Muscle layer of colon (tissue), 2 donors: ENCODE data around the gene CHD2.
"Not testable (repeated sequence)": the region's sequence is repeated elsewhere in the genome, so short reads cannot be mapped to it uniquely, and the experiment has no call there.

Experiments
- H3K27ac ChIP-seq: one replicate; pipeline ENCODE4 v1.7.0; 2013; ENCODE audit warnings: low read depth, mild to moderate bottlenecking, low read length, moderate library complexity
- H3K27me3 ChIP-seq, 2 donors: one replicate each; pipeline ENCODE4 v1.7.0; 2013; ENCODE audit warnings: low read length in 2 of 2, mild to moderate bottlenecking in 2 of 2; ENCODE audit not compliant: insufficient read depth in 2 of 2, control insufficient read depth in 1 of 2
- H3K36me3 ChIP-seq: one replicate; pipeline ENCODE4 v1.7.0; 2013; ENCODE audit warnings: mild to moderate bottlenecking, low read length; ENCODE audit not compliant: insufficient read depth
- H3K4me1 ChIP-seq: one replicate; pipeline ENCODE4 v1.7.0; 2013; ENCODE audit warnings: mild to moderate bottlenecking, low read length; ENCODE audit not compliant: insufficient read depth
- H3K4me3 ChIP-seq, 2 donors: one replicate each; pipeline ENCODE4 v1.7.0; 2013; ENCODE audit warnings: low read length in 2 of 2, low read depth in 1 of 2, mild to moderate bottlenecking in 1 of 2, moderate library complexity in 1 of 2
- H3K9ac ChIP-seq: one replicate; pipeline ENCODE4 v1.7.0; 2013; ENCODE audit warnings: low read length
- H3K9me3 ChIP-seq: one replicate; pipeline ENCODE4 v1.7.0; 2013; ENCODE audit warnings: mild to moderate bottlenecking, low read length
- donor health status: abdominal sarcoma.
- donor health status: Adenocarcinoma of cecum.

CHD2 gene

DNA sequence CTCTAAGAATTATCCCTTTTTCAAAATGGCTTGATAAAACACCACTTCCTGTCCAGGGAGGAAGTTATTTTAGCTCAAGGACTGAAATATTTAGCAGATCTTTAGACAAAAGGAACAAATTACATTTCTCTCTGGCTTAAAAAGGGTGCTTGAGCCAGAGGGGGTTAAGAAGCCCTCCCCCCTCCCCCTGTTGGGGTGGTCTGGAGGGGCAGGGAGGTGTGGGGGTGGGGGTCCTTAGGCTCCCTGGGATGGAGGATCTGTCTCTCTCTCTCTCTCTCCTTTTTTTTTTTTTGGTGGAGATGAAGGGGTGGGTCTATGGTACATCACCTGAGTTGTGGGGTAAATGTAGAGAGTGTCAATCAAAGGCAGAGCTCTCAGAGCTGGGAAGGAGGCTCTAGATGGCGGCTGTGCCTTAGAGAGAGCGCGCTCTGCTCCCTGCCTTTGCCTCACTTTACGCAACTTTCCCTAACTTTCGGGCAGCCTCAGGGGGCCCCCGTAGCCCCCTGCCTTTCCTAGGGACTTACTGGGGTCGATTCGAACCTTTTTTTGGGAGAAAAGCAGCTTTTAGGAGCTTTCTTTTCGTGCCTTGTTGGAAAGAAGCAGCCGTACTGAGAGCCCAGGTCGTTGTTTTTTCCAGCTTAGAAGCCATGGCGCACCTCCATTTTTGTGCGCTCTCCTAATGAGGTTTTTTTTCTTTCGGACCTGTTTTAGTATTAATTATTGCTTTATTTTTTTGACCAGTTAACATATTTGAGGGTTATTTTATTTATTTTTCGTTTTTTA is at the start of gene CHD2:
Gene CHD2, plus strand, starts transcription at position 377 of the 783 bp plus-strand sequence. CDS start 914 bp downstream, outside the sequence.
- H3K9me3 ChIP-seq: no peaks in the 10 kb centered on the region
- H3K27me3 ChIP-seq: no peaks in the 10 kb centered on the region
- peaks cover 14% of the 10 kb centered on the region for H3K36me3 ChIP-seq
- peaks cover 21% of the 10 kb centered on the region for H3K4me1 ChIP-seq
- H3K27ac ChIP-seq: peak within 1 kb of the TSS; percentile 82
- H3K9ac ChIP-seq: peak within 1 kb of the TSS; percentile 94
- peak within 1 kb of the TSS; percentile 54 to 89 for H3K4me3 ChIP-seq

DNA sequence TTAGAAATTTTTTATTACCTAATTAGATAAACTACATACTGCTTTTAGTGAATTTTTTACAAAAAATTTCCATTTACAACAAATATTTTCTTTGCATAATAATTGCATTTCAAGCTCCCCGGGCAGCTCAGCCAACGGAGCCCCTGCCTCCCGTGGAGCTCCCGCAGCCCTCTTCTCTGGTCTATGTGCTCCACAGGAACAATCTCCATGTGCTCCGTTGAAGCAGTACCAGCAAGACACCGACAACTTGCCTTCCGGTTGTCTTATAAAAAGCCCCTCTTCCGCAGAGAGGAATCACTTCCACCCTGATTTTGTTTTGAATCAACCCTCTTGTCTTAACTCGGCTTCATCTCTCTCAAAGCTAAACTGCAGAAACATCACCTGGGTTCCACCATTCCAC is 46.9 kb upstream of the CHD2 start:
- Histone ChIP-seq H3K27me3 (no peaks in the 10 kb centered on the region), H3K4me3 (no peak overlapping the region), H3K27ac (no peak overlapping the region)

DNA sequence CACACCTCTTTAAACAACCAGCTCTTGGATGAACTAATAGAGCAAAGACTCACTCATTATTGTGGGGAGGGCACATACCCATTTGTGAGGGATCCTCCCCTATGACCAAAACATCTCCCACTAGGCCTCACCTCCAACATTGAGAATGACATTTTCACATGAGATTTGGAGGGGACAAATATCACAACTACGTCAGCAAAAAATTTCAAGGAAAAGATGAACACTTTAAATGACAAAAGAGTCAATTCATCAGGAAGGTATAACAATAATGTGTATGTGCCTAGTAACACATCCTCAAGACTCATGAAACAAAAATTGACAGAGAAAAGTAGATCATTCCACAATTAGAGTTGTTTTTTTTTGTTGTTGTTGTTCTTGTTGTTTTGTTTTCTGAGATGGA is 38.4 kb upstream of the CHD2 start:
- no peak overlapping the region for H3K27ac ChIP-seq
- H3K4me1 ChIP-seq: no peaks in the 10 kb centered on the region
- no peak overlapping the region for H3K4me3 ChIP-seq
- no peaks in the 10 kb centered on the region for H3K9me3 ChIP-seq
- H3K27me3 ChIP-seq: no peaks in the 10 kb centered on the region
- no peaks in the 10 kb centered on the region for H3K36me3 ChIP-seq
- H3K9ac ChIP-seq: no peak overlapping the region

More for the DNA sequence above, 46.9 kb upstream of the CHD2 start:
- Histone ChIP-seq H3K36me3 (no peaks in the 10 kb centered on the region), H3K9me3 (no peaks in the 10 kb centered on the region), H3K9ac (no peak overlapping the region), H3K4me1 (no peaks in the 10 kb centered on the region)

DNA sequence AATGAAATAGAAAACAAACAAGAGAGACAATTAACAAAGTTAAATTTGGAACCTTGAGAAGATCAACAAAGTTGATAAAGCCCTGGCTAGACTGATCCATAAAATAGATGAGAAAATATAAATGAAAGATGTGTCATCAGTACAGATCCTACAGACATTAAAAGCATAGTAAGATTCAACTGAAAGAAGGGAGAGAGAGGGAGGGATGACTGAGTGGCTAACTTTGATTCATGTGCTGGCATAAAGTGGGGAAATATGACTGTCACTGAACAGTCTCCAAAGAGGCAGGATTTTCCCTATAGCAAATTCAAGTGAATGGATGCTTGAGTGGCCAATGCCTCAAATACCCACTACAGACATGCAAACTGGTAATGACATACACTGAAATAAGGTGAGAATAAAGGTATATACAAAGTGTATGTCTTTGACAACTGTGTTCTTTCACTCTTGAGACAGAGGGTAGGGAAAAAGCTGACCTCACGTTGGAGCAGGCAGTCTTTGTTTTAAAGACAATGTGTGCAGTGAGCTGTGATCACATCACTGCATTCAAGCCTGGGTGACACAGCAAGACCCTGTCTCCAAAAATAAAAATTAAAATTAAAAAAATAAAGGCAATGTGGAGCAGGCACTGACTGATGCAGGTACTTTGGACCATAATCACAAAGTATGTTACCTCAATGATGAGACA is 35.9 kb upstream of the CHD2 start:
- H3K9ac ChIP-seq: no peak overlapping the region
- no peaks in the 10 kb centered on the region for H3K27me3 ChIP-seq
- peaks cover 2% of the 10 kb centered on the region for H3K4me1 ChIP-seq
- H3K36me3 ChIP-seq: no peaks in the 10 kb centered on the region
- H3K27ac ChIP-seq: no peak overlapping the region
- H3K9me3 ChIP-seq: no peaks in the 10 kb centered on the region
- H3K4me3 ChIP-seq: no peak overlapping the region

DNA sequence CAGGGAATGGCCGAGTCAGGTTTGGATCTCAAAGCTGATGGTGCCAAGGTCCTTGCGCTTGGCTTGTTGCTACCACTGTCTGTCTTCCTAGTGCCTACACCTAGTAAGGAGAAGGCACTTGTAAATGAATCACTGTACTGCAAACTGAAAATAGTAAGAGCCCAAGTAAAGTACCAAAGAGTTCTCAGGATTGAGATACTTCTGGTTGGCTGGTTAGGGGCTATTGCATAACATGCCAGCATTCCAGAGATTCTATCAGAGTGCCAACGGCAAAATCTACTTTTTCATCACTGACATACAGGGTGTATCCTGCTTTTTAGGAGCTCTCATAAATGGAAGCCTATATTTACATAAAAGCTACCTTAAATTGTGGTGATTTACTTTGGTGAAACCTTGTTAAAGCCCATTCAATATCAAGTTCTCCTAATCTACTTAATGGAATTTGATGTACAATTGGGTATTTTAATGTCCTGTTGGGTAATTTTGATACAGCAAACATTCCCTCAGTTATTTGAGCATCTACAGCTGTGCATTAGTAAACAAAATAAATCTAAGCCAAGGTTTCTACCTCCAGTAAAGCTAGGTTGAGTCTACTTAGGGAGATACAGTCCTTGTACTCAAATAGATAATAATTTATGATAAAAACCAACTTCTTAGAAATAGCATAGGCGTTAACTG is 30.7 kb upstream of the CHD2 start:
- Histone ChIP-seq H3K4me3 (peak overlapping the region in 1 of 2 donors; percentile 14), H3K4me1 (peaks cover 14% of the 10 kb centered on the region), H3K9me3 (no peaks in the 10 kb centered on the region), H3K36me3 (no peaks in the 10 kb centered on the region), H3K27me3 (no peaks in the 10 kb centered on the region), H3K27ac (peak overlapping the region; percentile 42), H3K9ac (no peak overlapping the region)

DNA sequence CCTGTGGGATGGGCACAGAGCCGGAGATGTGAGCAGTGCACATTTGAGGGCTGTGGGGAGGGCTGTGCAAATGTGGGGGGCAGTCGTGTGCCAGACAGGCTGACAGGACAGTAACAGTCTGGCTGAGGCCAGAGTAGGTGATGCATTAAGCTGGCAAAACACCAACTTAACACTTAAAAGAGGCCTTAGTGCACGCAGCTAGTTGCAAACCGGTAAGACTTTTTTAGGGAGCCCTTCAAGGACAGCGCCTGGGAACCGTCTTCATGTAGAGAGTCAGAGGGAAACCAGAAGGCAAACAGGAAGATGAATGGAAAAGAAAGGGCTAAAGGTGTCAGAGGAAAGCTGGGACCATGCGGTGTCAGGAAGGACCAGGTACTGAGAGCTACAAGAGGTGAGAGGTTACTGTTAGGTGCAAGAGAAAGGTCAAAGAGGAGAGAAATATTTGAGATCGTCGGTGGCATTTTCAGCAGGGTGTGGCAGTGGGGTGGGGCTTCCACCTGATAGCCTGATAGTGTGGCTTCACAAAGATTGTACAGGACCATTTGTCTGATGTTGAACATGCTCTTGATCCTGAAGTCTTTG is 30.0 kb upstream of the CHD2 start:
- no peaks in the 10 kb centered on the region for H3K9me3 ChIP-seq
- no peaks in the 10 kb centered on the region for H3K27me3 ChIP-seq
- H3K4me3 ChIP-seq: peak overlapping the region in 1 of 2 donors; percentile 14
- H3K36me3 ChIP-seq: no peaks in the 10 kb centered on the region
- no peak overlapping the region for H3K9ac ChIP-seq
- H3K27ac ChIP-seq: peak overlapping the region; percentile 42
- H3K4me1 ChIP-seq: peaks cover 14% of the 10 kb centered on the region

DNA sequence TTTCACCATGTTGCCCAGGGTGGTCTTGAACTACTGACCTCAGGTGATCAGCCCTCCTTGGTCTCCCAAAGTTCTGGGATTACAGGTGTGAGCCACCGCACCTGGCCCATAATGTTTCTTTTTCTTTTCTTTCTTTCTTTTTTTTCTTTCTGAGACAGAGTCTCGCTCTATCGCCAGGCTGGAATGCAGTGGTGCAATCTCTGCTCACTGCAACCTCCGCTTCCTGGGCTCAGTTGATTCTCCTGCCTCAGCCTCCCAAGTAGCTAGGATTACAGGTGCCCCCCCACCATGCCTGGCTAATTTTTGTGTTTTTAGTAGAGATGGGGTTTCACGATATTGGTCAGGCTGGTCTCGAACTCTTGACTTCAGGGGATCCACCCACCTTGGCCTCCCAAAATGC is 27.2 kb upstream of the CHD2 start:
- not testable (repeated sequence) for H3K9ac ChIP-seq, H3K36me3 ChIP-seq, H3K9me3 ChIP-seq, H3K27me3 ChIP-seq, H3K27ac ChIP-seq, H3K4me3 ChIP-seq
- H3K4me1 ChIP-seq: peaks cover 14% of the 10 kb centered on the region

DNA sequence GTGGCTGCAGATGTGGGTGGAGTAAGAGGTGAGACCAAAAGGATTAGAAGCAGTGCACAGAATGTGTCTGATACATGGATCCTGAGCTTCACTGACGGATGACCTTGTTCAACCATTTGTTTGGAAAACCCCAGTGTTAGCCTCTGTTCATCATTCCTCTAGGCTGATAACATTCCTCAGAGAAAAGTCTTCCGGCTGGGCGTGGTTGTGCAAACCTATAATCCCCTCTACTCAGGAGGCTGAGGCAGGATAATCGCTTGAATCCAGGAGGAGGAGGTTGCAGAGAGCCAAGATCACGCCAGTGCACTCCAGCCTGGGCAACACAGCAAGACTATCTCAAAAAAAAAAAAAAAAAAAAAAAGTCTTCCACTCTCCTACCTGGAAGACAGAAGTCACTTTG is 23.1 kb upstream of the CHD2 start:
- H3K36me3 ChIP-seq: no peaks in the 10 kb centered on the region
- H3K27ac ChIP-seq: no peak overlapping the region
- peaks cover 9% of the 10 kb centered on the region for H3K4me1 ChIP-seq
- H3K9me3 ChIP-seq: no peaks in the 10 kb centered on the region
- H3K27me3 ChIP-seq: no peaks in the 10 kb centered on the region
- H3K9ac ChIP-seq: no peak overlapping the region
- no peak overlapping the region for H3K4me3 ChIP-seq

DNA sequence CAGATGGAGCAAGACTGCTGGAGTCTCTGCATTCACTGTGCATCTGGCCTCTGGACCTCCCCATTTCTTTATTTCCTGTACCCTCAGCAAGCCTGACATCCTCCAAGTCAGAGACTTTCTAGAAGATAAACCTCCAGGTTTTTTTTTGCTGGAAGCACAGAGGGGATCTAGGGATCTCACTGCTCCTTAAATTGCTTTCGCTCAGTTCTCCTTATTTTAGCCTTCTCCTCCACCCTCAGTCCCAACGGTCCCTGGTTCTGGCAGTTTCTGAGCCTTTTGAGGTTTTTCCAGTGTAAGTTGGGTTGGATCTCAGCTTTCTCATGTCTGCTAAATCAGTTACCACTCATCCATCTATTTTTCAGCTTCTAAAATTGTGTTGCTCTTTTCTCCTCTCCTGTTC is 22.7 kb upstream of the CHD2 start:
- peaks cover 9% of the 10 kb centered on the region for H3K4me1 ChIP-seq
- H3K4me3 ChIP-seq: no peak overlapping the region
- no peaks in the 10 kb centered on the region for H3K27me3 ChIP-seq
- no peak overlapping the region for H3K27ac ChIP-seq
- no peaks in the 10 kb centered on the region for H3K36me3 ChIP-seq
- H3K9me3 ChIP-seq: no peaks in the 10 kb centered on the region
- H3K9ac ChIP-seq: no peak overlapping the region

DNA sequence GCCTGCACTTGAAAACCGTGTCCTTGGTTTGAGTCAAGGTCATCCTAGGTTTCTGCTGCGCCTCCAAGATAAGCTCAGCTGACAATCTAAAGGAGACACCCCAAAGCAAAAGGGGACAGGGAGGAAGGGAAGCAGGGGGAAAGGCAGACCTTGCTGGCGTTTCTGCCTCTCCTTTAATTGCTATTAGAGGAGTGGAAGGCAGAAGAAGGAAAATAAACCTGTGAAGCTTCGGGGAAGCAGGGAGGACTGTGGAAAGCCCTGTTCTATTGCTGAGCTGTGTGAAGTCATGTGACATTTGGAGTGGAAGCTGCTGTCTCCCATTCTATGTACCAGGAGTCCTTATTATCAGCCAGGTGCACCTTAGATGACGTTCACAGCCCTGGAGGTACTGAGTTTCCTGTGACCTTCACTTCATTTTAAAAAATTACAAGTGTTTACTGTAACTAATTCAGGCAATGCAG is 21.5 kb upstream of the CHD2 start:
- no peaks in the 10 kb centered on the region for H3K27me3 ChIP-seq
- H3K27ac ChIP-seq: no peak overlapping the region
- no peaks in the 10 kb centered on the region for H3K9me3 ChIP-seq
- H3K36me3 ChIP-seq: no peaks in the 10 kb centered on the region
- H3K4me1 ChIP-seq: peaks cover 9% of the 10 kb centered on the region
- no peak overlapping the region for H3K4me3 ChIP-seq
- H3K9ac ChIP-seq: no peak overlapping the region
